GM10847 (cell line): ENCODE data around the gene HIRA.

Experiments used
- POLR2A ChIP-seq: IDR thresholded peaks from 2 replicates; pipeline ENCODE4 v1.6.1; 2011; ENCODE audit not compliant: insufficient read length; ENCODE audit errors: extremely low read depth

HIRA gene

DNA sequence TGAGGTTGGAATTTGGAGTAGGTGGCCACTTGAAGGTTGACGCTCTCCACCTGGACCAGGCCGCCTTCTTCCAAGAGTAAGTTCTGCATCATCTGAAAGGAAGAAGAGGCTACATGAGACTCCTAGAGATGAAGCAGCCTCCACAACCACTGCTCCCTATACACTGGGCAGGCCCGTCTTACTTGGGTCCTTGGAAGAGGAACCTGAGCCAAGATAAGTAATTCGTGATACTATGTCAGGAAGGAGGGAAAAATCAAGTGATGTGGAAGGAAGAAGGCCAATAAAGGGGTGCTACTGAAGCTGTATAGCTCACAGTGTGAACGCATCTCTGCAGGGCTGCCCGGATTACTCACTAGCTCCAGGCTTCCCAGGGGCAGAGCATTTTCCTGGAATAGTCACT is 36.4 kb upstream of the HIRA start:
- no peak for TF ChIP-seq POLR2A

DNA sequence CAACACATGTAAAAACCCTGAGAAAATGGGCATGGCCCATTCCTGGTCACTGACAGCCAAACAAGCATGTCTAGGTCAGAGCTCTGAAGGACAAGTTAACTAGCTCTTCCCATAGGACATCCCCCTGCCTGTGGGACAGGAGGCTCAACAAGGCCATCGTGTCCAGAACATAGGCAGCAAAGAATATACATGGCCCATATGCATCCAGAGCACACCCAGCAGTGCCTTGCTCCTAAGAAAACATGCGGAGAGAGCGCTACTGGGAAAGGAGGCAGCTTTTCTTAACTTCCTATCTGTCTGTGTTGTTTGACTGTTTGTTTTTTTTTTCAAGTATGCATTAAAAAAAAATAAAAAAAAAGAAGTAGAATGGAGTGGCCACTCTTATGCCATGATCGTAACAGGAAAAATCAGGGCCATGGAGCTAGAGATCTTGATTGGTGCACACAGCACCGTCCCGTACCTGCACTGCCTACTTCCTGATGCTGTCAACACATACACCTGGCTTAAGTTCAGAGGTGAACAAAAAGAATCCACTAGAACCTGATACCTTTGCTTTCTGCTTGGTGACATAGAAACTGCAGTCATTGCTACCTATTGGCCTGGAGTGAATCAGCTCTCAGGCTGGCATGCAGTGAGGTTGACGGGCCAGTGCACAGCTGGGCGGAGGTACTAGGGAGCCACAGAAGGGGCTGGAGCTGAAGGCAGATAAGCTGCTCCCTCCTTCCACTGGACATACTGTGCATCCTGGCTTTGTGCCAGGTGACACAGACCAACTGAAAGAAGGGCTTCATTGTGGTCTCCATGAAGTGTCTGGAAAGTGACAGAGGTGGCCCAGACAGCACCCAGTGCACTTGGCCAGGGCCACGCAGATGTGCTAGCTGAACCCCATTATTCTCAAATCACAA is 35.6 kb upstream of the HIRA start:
- no peak for TF ChIP-seq POLR2A

DNA sequence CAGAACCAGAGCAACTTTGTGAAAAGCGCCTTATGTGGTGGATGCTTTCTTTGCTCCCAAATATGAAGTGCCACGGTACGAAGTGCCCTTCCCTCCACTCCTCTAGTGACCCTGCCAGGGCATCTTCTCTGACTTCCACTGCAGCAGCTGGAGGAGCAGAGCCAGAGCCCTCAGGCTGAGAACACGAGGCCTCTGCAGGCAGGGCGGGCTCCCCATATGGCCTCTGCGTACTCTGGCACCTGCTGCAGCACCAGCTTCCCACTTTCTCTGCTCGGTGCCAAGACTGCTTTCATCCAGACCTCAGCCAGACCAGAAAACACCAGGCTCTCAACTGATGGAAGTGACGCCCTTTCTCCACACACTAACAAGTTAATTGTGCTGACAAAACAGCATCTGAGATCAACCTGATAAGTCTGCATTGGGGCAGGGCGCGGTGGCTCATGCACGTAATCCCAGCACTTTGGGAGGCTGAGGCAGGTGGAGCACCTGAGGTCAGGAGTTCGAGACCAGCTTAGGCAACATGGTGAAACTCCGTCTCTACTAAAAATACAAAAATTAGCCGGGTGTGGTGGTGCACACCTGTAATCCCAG is 34.7 kb upstream of the HIRA start:
- TF ChIP-seq POLR2A = no peak

DNA sequence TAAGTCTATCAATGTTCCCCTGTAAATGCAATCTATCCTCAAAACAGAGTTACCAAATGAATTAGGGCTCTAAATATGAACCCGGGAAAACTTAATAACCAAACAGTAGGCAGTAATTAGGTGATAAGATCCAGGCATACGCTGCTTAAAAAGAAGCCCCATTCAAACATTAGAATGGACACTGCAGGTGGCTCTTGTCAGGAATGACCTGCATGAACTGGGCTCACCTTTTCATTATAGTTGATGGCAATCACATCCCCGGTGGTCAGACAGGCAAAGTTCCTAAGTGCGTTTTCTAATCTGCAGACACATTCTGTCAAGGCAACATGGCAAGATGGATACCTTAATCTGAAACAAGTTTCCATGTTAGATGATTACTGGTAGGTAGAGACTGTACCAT is 33.4 kb upstream of the HIRA start:
- no peak for TF ChIP-seq POLR2A

DNA sequence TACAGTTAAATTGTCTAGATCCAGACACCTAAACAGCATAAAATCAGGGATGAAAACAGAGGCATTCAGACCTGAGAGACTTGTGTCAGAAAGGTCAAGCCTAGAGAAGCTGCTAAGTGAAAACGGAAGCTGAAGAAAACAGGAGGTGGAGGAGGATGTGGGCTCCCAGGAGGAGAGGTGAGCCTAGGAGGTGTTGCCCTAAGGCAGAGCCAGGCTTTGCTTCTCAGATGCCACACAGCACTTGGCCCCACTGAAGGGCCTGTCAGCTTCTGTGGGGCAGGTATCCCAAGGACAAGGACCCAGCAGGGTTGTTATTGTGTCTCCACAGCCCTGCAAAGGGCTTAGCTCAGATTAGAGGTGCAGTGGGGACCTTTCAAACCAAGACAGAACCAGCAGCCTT is 33.0 kb upstream of the HIRA start:
- no peak for TF ChIP-seq POLR2A

DNA sequence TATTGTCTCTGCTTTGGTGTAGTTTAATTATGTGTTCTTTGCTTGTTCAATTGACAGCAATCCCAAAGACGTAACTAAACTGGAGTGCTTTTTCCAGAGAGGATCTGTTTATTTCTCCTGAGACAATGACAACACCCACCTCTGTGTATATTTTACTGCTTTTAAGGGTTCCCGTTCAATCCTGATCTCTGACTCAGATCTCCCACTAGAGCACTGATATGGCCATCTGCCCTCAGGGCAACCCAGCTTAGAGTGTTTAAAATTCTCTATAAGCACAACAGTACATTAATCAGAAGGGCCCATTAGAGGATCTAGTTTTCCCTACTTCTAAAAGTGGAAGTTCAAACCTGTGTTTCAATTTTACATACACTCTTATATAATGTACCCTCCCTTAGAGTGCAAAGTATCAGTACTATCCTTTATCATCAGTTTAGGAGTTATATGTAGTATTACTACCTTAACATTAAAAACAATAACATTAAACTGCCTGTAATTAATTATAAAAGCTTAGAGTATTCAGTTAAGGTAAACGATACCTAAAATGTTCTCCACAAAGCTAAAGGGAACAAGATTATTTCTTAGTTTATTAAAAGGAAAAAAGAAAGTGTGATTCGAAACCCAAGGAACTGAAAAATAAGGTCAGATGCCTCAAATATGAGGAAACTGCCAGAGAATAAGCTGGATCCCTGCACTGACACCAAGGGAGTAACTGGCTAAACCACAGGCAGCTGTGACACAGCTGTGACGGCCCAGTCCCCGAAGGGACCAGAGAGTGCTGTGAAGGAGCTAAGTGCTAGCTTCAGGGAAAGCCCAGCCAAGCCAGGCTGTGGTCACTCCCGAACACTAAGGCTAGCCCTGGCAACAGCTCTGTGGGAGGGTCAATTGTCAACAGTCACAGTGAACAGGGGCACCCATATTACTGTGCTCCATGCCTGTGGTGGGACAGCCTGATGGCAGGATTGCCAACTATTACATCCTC is 32.2 kb upstream of the HIRA start:
- TF ChIP-seq POLR2A = no peak

DNA sequence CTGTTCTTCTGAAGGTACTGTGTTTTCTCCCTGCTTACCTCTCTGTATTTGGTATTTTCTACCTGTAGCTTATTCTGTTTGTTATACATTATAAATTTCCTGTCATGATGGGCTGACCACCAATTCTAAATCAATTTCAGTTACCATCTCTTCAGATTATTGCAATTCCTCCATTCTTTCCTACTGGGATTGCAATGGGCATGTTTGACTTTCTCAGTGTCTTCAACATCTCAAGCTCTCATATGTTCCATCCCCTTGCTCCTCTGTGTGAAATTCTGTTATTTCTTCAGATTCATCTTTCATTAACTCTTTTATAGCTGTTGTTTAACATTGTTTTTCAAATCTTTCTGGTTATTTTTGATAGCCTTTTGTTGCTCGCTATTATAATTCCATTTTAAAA is 31.5 kb upstream of the HIRA start:
- no peak for TF ChIP-seq POLR2A

DNA sequence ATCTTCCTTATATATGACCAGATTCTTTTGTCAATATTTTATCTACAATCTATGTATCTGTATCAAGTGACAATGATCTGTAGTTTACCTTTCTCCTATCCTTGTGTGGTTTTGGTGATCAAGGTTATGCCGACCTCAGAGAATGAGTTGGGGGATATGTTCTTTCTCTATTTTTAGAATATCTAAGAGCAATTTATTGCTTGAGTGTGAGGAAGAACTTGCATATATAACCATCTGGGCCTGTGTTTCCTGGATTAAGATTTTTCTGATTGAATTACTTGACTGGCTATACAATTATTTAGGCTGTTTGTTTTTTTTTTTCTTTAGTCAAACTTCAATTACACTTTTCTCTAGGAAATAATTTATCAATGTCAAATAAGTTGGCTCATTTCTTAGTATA is 30.0 kb upstream of the HIRA start:
- TF ChIP-seq POLR2A = no peak

DNA sequence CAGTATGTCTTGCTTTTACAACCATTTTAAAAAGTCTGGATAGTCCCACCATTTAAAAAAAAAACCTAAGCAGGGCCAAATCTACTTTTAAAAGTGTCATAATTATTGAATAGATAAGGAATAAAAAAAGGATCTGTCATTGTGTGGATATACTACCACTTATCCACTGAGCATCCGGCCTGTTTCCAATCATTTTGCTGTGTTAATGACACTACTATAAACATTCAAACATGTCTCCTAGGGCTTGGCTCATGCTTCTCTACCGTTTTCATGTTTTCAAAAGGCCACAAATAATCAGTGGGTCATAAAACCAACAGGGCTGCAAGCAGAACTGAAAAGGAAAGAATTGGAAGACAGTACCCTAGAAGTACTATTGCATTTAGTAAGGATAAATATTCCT is 28.5 kb upstream of the HIRA start:
- no peak for TF ChIP-seq POLR2A

DNA sequence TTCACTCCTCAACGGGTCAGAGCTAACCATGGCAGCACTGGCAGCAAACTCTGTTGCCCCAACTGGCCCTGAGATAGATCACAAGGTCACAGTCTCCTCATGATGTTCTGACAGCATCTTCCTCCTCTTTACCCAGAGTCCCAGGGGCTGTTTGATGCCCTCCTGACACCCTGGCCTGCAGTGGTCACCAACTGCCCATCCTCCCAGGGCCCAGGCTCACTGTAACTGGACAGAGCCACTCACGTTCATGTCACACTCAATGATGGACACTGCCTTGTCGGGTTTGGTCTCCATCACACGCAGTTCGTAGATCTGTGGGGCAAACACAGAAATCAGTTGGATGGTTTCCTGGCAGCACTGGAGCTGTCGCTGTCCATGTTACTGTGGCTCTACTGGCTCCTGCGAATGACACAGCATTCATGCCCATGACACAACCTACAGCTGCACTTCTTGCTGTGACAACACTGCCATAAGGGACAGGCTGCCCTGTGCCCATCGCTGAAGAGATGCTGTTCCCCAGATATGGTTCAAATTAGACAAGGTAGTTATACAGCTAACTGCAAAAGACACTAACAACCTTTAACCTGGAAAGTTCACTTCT is 26.4 kb upstream of the HIRA start:
- no peak for TF ChIP-seq POLR2A

DNA sequence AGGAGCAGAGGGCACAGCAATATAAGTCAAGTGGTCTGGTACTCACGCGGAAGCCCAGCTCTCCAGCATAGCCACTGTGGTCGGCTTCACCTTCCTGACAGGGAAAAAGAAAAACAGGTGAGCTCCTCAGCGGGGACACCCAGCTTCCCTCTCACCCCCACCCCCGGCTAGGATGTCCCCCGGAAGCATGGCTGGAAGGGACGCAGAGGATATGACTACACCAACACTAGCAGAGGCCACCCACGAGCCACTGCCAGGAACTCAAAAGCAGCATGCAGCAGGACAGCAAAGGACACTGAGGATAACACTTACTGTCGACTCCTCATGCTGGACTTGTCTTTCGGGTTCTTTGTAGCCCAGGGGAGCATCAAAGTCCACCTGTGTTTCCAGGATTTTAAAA is 25.0 kb upstream of the HIRA start:
- TF ChIP-seq POLR2A = no peak

DNA sequence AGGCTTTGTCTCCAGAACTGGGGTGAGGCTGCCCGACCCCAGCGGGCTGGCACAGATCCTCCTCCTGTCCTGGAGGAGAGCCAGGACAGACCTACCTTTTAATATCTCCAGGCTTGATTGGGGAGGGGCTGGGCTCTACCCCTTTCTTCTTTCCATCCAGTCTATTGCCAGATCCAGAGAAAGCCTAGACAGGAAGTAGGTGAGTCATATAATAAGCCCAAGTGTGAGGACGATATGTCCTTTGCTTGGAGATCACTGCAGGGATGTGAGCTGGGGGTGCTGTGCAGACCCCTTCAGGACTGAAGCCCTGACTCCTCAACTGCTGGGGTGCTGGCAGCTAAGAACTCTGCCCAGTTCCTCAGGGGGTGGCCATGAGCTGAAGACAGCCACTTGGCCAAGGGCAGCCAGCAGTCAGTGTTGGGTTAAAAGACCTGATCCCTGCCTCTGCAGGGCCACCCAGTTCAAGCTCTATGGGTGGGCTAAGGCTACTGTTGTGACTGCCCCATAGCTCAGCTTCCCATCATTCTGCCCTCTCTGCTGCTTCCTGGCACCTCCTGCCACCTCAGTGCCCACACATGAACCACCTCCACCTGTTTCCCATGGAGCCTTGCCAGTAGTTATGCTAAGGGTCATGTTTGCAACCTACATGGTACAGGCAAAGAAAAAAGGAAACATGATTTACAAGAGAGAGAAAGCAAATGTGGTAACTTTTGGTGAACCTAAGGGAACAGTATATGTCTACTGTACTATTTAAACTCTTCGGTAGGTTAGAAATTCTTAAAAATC is 24.2 kb upstream of the HIRA start:
- no peak for TF ChIP-seq POLR2A

DNA sequence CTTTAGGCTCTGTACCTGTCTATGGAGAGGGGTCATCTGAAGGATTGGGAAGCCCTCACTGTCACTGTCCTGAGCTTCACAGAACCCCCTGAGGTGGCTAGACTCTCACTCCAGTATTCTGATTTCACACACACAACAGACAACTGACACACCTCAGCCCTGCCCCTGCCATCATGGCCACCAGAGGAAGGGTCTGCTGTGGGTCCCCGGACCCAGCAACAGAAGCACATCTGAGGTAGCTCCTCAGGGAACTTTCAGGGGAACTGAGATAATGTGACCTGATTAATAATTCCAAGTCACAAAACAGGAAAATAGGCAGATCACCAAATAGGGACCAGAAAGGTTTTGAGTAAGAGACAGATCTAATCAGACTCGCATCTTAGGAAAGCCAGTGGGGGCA is 23.5 kb upstream of the HIRA start:
- no peak for TF ChIP-seq POLR2A

DNA sequence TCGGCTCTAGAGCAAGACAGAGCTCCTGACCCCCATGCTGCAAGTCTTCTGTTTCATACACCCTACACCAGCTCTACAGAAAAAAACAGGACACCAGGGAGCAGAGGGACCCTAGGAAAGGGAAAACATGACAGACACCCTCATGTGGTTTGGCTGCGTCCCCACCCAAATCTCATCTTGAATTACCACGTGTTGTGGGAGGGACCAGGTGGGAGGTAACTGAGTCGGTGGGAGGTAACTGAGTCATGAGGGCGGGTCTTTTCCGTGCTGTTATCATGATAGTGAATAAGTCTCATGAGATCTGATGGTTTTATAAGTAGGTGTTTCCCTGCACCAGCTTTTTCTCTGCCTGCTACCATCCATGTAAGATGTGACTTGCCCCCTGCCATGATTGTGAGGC is 22.6 kb upstream of the HIRA start:
- no peak for TF ChIP-seq POLR2A
